GM21447 (cell line): ENCODE measurements around the gene TTF1.

Experiments
- ATAC-seq: cut with Tn5 transposase; IDR thresholded peaks from one replicate; pipeline ENCODE4 v1.9.1; 2021; ENCODE audit not compliant: unreplicated experiment

Gene TTF1

DNA sequence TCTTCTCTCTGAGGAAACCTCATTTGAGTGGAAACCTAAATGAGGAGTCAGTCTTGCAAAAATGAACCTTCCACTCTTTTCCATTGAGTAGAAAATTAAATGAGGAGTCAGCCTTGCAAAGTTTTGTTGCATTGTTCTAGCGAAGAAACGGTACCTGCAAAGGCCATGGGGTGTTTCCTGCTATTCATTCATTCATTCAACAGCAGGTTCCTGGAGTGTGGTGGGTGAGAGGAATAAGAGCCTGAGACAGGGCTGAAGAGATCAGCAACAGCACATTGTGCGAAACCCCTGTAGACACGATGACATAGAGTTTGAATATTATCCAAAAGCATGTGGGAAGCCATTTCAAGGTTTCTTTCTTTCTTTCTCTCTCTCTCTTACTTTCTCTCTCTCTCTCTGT lies 37.2 kb downstream of the TTF1 start:
- no peak for ATAC-seq

- ATAC-seq: no peak
These were observed 38.9 kb downstream of the TTF1 start for GRCh38 chr9:132367613-132368313.

DNA sequence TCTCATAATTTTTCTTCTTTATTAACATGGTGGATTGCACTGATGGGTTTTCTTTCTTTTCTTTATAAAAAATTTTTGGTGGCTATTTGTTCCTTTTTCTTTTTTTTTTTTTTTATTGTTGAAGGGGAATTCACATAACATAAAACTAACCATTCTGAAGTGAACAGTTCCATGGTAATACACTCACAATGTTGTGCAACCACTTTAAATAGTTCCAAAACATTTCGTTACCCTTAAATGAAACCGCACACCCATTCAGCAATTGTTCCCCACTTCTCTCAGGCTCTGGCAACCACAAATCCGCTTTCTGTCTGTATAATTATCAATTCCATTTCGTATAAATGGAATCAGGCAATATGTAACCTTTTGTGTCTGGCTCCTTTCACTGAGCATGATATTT lies 40.2 kb downstream of the TTF1 start:
- ATAC-seq: no peak

- no peak for ATAC-seq
These were observed 40.7 kb downstream of the TTF1 start for GRCh38 chr9:132365986-132366385.

DNA sequence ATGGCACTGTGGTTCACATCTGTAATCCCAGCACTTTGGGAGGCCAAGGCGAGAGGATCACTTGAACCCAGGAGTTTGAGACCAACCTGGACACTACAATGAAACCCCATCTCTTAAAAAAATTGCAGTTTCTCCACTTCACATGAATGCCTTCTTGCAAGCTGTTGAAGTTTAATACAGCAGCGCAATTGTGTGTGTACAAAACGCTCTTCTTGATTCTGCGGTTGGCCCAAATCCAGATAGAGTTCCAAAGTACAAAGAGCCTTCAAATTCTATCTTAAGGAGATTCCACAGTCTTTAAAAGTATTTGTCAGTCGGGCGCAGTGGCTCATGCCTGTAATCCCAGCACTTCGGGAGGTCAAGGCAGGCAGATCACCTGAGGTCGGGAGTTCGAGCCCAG lies 42.6 kb downstream of the TTF1 start:
- no peak for ATAC-seq

DNA sequence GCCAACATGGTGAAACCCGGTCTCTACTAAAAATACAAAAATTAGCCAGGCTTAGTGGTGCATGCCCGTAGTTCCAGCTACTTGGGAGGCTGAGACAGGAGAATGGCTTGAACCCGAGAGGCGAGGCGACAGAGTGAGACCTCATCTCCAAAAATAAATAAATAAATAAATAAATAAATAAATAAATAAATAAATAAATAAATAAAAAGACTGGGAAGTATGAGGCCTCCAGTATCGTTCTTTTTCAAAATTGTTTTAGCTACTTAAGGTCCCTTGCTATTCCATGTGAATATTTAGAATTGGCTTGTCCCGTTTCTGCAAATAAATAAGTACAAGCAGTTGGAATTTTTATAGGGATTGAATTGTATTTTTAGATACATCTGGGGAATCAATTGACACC lies 48.9 kb downstream of the TTF1 start:
- ATAC-seq: no peak

DNA sequence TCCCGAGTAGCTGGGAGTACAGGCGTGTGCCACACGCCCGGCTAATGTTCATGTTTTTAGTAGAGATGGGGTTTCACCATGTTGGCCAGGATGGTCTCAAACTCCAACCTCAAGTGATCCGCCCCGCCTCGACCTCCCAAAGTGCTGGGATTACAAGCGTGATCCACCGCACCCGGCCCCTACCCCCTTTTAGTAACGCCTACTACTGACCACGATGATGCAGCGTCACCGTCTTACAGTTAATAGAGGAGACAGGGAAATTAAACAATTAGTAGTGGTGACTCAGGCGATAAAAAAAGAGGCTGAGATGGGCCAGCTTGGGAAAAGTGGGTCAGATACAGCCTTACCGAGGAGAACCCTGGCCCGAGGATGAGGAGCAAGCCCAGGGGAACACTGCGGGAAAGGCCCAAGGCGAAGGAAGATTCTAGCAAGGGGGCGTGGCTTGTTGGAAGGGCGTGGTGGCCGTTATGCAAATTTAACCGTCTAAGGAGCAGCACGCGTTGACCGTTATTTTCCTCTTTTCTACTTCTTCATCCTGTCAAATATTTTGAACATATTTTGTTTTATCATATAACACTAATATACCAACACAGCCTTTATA lies 50.2 kb downstream of the TTF1 start:
- ATAC-seq: no peak

DNA sequence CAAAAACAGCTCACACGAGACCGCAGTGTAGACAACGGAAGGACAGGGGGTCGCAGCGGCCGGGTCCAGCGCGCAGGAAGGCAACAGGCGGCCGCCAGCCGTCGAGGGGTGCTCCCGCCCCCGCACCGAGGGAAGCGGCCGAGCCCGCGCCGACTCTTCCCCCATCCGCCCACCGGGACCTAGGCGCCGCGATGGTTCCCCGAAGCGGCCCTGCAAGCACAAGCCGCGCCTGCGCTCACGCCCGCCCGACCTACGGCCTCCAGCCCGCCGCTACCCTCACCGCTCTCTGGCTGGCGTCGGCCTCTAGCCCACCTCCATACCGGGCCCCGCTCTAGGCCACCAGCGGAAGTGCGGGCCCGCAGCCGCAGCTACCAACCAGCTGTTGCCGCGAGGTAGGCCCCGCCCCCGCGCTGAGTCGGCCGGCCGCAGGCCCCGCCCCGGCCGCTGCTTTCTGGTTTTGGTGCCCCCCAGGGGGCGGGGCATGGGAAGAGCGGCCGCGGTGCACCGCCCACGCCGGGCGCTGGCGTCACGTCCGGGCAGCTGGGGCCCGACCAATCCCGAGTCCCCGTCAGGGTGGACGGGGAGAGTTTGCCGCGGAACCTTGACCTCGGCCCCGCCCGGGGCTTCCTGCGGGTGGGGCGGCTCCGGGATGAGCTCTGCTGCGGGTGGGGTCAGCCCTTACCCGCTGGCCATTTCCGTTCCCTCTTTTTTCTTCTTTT lies 51.8 kb downstream of the TTF1 start, which contains the start of gene SETX:
SETX (minus strand) TSS at position 350 of the 719 bp plus-strand sequence. CDS start 5,558 bp downstream, outside the sequence.
- peak; percentile 75 for ATAC-seq

DNA sequence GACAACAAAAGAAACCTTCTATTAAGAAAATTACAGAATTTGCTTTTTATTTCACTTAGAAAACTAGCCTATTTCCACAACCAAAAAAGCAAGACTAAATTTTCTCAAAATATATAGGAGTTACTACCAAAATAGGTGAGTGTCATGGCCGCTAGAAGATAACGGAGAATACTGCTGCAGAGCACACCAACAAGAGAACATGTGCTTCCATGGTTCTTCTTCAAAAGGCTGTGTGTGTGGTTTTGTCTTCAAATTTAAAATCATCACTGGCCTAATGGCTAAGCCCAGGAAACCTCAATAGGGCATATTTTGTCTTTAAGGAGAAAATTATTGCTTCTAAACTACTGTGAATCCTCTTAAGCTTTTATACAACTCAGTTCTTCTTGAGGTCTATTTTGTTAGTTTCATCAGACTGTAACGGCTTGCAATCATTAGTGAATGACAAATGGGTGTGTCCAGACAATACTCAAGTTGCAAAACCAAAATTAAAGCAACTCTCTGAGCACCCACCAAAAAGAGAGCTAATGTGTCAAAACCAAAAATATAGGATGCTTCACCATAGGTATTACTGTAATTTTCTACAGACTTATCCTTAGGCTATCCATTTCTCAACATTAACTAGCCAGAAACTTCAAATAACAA lies 55.1 kb downstream of the TTF1 start:
- no peak for ATAC-seq

DNA sequence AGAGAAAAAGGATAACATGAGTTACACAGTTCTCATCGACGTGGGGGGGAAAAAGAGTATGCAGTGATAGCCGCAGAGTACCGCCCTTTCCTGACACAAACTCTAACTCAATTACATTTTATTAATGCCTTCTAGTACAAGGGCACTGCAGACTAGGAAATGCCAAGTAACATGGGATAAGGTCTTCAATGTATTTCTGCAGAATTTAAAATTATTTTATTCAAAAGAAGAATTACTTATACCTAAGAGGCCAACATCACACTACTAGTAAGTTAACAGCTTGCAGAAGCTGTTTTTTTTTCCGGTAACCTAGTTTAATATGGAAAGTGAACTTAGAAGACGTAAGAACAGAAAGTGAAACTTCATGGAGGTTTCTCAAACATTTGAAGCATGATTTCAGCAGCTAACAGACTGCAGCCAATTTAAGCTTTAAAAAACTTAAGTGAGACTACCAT lies 55.8 kb downstream of the TTF1 start:
- ATAC-seq: no peak

DNA sequence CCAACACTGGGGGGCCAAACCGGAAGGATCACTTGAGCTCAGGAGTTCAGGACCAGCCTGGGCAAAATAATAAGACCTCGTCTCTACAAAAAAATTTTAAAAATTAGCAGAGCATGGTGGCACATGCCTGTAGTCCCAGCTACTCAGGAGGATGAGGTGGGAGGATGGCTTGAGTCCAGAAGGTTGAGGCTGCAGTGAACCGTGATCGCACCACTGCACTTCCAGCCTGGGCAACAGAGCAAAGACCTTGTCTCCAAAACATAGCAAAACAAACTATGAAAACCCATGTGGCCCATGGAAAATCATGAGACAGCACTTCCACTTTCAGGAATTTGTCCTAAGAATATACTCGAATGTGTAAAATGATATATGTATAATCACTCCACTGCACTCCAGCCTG lies 58.0 kb downstream of the TTF1 start:
- ATAC-seq: no peak

- no peak for ATAC-seq
These were observed 60.5 kb downstream of the TTF1 start for GRCh38 chr9:132346177-132346576.

GRCh38 chr9:132341177-132341840 lies 65.3 kb downstream of the TTF1 start:
- no peak for ATAC-seq

DNA sequence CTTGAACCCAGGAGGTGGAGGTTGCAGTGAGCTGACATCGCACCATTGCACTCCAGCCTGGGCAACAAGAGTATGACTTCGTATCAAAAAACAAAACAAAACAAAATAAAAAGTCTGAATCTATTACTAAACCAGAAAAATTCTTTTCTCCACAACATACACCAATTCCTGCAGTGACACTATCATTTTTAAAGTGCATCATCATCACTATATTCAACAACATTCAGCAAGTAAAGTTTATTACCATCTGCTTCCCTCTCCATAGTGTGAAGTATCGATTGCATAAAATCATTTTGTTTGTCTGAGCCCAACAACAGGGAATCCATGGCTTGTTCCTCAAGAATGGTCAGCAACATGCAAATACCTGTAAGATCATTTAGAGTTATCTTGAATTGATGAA lies 72.3 kb downstream of the TTF1 start:
- no peak for ATAC-seq

DNA sequence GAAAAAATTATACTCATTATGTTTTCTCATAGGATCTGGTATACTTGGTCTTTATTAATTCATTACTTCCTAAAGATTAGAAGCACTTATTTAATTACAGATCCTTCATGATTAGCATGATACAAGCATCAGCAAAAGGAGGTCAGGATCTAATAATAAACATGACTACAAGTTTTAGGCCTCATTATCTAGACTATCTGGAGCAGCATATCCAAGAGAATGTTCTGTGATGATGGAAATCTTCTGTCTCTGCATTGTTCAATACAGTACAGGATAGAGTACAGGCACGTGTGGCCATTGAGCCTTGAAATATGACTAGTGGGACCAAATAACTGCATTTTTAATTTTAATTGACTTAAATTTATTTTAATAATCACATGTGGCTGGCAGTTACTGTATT lies 73.1 kb downstream of the TTF1 start:
- ATAC-seq: no peak

GRCh38 chr9:132328580-132328979 lies 78.1 kb downstream of the TTF1 start:
- ATAC-seq: no peak

DNA sequence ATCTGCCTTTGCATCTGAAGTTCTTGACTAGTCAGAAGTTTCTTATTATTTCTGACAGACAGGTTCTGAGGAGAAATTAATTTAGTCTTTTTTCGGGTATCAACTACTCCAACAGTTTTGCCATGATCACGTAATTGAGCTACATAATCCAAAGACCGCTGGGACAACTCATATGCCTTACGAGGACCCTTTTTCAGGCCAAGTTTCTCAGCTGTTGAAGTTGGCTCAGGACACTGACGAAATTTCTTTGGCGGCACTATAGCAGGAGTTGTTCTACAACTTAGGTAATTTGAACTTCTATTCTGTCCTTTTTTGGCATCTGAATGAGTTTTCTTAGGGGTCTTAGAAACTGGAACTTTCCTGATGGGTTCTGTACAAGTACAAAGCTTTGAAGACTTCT lies 79.1 kb downstream of the TTF1 start:
- ATAC-seq: no peak
